ENCODE measurements around the gene IL1R1.

Gene IL1R1

GRCh38 chr2:102145107-102145506 is 2.6 kb downstream of the IL1R1 start:
- H3K4me3 ChIP-seq (replicated peaks; ENCODE audit: low read depth, low read length): peak overlapping the region; percentile 87
- TF ChIP-seq, protein P1, sequence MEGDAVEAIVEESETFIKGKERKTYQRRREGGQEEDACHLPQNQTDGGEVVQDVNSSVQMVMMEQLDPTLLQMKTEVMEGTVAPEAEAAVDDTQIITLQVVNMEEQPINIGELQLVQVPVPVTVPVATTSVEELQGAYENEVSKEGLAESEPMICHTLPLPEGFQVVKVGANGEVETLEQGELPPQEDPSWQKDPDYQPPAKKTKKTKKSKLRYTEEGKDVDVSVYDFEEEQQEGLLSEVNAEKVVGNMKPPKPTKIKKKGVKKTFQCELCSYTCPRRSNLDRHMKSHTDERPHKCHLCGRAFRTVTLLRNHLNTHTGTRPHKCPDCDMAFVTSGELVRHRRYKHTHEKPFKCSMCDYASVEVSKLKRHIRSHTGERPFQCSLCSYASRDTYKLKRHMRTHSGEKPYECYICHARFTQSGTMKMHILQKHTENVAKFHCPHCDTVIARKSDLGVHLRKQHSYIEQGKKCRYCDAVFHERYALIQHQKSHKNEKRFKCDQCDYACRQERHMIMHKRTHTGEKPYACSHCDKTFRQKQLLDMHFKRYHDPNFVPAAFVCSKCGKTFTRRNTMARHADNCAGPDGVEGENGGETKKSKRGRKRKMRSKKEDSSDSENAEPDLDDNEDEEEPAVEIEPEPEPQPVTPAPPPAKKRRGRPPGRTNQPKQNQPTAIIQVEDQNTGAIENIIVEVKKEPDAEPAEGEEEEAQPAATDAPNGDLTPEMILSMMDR (IDR thresholded peaks at IDR 0.05; ENCODE audit: low read length, missing control alignments): no peak
- DNase-seq (ENCODE audit: low read depth): no peak

GRCh38 chr2:102145934-102146333 is 3.4 kb downstream of the IL1R1 start:
- peak overlapping the region; percentile 87 for H3K4me3 ChIP-seq (replicated peaks; ENCODE audit: low read depth, low read length)
- DNase-seq (ENCODE audit: low read depth): no peak
- TF ChIP-seq, protein P1 (IDR thresholded peaks at IDR 0.05; ENCODE audit: low read length, missing control alignments): no peak

GRCh38 chr2:102147935-102148334 is 5.4 kb downstream of the IL1R1 start:
- DNase-seq (ENCODE audit: low read depth): peak; percentile 82
- H3K4me3 ChIP-seq (replicated peaks; ENCODE audit: low read depth, low read length): peak overlapping the region; percentile 35
- TF ChIP-seq, protein P1 (IDR thresholded peaks at IDR 0.05; ENCODE audit: low read length, missing control alignments): no peak

- DNase-seq (ENCODE audit: low read depth): no peak
- TF ChIP-seq, protein P1 (IDR thresholded peaks at IDR 0.05; ENCODE audit: low read length, missing control alignments): no peak
- H3K4me3 ChIP-seq (replicated peaks; ENCODE audit: low read depth, low read length): peak overlapping the region; percentile 13
Measured at GRCh38 chr2:102149243-102149642, 6.7 kb downstream of the IL1R1 start.

DNA sequence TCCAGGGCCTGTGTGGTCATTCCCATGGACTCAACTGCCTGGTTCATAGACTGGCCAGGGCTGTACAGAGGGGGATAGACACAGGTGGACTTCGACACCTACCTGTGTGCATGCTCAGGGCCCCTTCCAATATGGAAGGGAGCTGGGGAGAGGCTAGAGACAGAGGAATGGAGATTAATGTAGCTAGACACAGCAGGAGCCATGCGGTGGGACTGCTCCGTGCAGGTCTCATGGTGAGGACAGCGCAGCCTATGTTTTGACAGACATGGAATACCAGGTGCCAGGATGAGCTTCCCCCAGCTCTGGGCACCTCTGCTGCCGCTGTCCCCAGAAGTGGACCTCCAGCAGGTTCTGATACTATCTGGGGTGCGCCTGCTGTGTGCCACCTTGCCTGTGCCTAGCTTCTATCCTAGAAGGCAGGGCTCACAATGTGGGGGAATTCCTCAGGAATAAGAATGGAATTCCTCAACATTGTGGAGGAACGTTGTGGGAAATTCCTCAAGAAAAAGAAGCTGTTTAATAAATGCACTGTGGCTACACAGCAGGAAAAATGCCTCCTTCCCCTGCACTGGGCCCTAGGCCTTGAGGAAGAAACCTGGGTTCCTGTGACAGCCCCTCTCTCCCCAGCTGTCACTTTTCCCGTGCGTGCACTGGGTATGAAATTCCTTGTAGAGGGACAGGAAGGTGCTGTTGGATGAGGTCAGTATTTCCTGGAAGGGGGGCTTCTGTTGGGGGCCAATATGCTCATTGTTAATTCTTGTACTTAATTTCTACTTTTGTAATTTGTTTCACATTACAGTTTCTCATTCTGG is 7.3 kb downstream of the IL1R1 start:
- peak overlapping the region; percentile 6 for H3K4me3 ChIP-seq (replicated peaks; ENCODE audit: low read depth, low read length)
- DNase-seq (ENCODE audit: low read depth): no peak
- TF ChIP-seq, protein P1 (IDR thresholded peaks at IDR 0.05; ENCODE audit: low read length, missing control alignments): no peak

GRCh38 chr2:102154364-102154763 is 11.8 kb downstream of the IL1R1 start:
- no peak for DNase-seq (ENCODE audit: low read depth)
- TF ChIP-seq, protein P1 (IDR thresholded peaks at IDR 0.05; ENCODE audit: low read length, missing control alignments): no peak
- no peak overlapping the region for H3K4me3 ChIP-seq (replicated peaks; ENCODE audit: low read depth, low read length)
